Fibroblast of the aortic adventitia (primary cell): Measurements from ENCODE around the gene SERPINB12. TPM values are rescaled to one million over a fixed set of nuclear protein-coding genes. Genes with fewer than 3 reads are reported as not detected.

Experiments
- DNase-seq: peaks from one replicate; pipeline ENCODE4 v3.0.0-alpha.2; 2010; ENCODE audit warnings: low read depth
- H3K4me3 ChIP-seq: 2 replicates; pipeline ENCODE4 v1.5.1; 2011; ENCODE audit warnings: low read depth, mild to moderate bottlenecking, control low read depth, low read length, moderate library complexity
- total RNA-seq: library from RNA; depleted of rRNA; stranded (reverse); fragments of >200 nt; gene quantifications from 2 replicates; pipeline ENCODE4 v1.2.3, GENCODE V29; 2012; ENCODE audit warnings: low replicate concordance
- TF ChIP-seq, protein P1 (sequence below): IDR thresholded peaks from 2 replicates; pipeline ENCODE4 v1.5.1; 2011; ENCODE audit warnings: mild to moderate bottlenecking, low read length, control low read depth, inconsistent platforms; ENCODE audit not compliant: insufficient read depth

SERPINB12 gene, protein sequence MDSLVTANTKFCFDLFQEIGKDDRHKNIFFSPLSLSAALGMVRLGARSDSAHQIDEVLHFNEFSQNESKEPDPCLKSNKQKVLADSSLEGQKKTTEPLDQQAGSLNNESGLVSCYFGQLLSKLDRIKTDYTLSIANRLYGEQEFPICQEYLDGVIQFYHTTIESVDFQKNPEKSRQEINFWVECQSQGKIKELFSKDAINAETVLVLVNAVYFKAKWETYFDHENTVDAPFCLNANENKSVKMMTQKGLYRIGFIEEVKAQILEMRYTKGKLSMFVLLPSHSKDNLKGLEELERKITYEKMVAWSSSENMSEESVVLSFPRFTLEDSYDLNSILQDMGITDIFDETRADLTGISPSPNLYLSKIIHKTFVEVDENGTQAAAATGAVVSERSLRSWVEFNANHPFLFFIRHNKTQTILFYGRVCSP
- total RNA-seq = not detected in 2 replicates

DNA sequence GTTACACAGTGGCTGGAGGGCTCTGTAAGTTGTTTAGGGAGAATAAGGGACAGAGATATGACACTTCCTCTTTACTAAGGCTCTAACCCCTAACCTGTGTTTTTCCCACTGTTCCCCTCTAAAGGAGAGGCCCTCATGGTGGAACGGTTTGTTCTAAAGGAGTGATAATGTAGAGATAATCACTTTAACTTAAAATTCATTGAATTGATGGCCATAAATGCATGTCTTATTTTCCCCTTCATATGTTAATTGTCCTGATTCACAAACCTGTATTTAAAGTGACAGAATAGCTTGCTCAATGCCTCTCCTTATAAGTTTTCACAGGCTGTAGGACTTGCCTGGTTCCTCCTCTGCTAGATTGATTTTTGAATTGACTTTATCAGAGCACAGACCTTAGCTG is at the start of gene SERPINB12:
Gene SERPINB12, plus strand, starts transcription at position 301 of the 400 bp plus-strand sequence. CDS start 13,791 bp downstream, outside the sequence.
- TF ChIP-seq, protein P1, sequence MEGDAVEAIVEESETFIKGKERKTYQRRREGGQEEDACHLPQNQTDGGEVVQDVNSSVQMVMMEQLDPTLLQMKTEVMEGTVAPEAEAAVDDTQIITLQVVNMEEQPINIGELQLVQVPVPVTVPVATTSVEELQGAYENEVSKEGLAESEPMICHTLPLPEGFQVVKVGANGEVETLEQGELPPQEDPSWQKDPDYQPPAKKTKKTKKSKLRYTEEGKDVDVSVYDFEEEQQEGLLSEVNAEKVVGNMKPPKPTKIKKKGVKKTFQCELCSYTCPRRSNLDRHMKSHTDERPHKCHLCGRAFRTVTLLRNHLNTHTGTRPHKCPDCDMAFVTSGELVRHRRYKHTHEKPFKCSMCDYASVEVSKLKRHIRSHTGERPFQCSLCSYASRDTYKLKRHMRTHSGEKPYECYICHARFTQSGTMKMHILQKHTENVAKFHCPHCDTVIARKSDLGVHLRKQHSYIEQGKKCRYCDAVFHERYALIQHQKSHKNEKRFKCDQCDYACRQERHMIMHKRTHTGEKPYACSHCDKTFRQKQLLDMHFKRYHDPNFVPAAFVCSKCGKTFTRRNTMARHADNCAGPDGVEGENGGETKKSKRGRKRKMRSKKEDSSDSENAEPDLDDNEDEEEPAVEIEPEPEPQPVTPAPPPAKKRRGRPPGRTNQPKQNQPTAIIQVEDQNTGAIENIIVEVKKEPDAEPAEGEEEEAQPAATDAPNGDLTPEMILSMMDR = no peak
- no peak within 1 kb of the TSS for H3K4me3 ChIP-seq
- no peak for DNase-seq

DNA sequence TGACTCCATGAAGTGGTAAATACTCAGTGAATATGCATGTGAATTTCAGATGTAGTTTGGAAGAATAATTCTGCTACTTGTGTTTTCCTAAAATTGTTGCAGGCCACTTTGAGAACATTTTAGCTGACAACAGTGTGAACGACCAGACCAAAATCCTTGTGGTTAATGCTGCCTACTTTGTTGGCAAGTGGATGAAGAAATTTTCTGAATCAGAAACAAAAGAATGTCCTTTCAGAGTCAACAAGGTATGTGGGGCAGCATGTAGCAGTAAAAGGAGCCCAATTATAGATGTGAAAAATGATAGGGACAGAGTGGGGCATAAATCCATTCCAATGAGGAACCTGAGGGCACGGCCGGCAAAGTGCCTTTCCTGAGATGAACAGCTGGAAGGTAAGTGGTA is 49.3 kb upstream of the SERPINB12 start:
- no peak for DNase-seq
- TF ChIP-seq, protein P1 = no peak
- H3K4me3 ChIP-seq = no peak overlapping the region

DNA sequence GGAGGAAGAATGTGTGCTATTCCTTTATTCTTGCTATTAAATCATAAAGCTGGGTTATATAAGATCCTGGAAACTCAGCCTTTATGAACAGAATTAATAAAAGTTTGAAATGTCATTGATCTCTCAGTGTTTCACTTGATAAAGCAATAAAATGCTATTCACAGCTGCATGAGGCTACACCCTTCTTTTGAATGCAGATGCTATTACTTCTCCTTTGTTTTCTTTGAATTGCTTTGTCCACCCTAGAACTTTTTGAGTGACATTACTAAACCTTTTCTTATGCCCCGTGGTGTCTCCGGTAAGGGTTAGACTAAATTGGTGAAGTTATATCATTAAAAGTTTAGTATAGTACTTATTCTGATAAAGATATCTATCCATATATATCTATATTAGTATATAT is 46.5 kb upstream of the SERPINB12 start:
- DNase-seq = no peak
- TF ChIP-seq, protein P1 = no peak
- no peak overlapping the region for H3K4me3 ChIP-seq

DNA sequence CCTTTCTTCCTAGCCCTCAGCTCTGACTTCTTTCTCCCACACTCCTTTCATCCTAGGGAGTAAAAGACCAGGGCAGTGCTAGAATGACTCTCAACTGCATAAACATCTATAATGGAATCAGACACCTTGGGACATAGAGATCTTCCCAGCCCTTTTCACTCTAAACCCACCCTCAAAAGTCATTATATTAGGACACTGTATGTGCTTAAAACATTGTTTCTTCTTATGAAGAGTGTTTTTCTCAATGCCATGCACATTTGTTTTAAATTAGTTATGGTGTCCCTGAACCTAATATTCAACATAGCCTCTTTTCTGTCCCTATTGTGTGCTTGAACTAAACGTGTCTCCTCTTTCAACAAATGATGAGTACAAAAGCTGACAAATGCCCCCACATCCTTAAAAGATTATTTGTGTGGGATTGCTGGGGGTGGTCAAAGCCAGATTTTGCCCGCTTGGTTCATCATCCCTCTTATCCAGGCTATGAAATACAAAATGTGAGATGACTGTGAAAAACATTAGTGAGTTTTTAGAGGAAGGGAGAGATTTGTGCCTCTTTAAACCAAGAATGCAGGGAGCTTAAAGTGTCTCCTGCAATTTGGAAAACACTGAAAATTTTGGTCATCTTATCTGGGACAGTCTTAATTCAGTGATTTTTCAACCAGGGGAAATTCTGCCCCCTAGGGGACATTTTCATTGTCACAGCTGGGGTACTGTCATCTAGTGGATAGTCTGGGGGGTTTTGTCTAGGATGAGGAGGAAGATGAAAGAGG is 36.4 kb upstream of the SERPINB12 start:
- TF ChIP-seq, protein P1 = peak; percentile 65
- no peak overlapping the region for H3K4me3 ChIP-seq
- peak; percentile 35 for DNase-seq

DNA sequence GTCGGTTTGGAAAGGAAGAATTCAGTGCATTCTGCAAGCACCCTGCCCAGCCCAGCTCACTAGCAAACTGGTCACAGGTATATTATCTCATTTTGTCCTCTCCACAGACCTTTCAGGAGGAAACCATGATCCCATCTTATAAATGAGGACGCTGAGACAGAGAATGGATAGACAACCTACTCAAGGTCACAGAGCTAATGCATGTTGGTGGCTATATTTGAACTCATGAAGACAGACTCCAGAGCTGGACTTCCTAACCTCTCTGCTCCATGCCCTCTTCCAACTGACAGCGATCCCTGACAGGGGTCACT is 35.9 kb upstream of the SERPINB12 start:
- DNase-seq = no peak
- no peak overlapping the region for H3K4me3 ChIP-seq
- TF ChIP-seq, protein P1 = no peak

DNA sequence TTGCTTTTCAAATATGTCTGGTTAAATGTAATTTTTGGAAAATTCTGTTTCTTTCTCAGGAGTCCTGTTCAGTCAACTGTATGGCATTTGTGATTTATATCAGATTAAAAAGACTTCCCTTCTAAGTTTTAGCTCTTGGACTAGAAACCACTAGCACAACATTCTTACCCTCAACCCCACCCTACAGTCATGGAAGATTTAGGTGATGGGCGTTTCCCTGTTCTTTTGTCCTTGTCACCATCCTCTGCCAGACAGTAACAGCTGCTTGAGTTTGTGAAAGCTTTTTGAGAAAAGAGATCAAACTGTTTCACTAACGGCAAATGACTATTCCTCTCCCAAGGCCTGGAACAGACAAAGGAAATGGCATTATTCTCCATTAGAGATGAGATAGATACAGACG is 33.6 kb upstream of the SERPINB12 start:
- H3K4me3 ChIP-seq = no peak overlapping the region
- no peak for DNase-seq
- TF ChIP-seq, protein P1 = no peak
